ENCODE results near the gene TBCB.

GRCh38 chr19:36101550-36102327, 13.5 kb upstream of the TBCB start:
- TF ChIP-seq CTCF (IDR thresholded peaks at IDR 0.05) (no peak), EZH2phosphoT487 (IDR thresholded peaks at IDR 0.05; ENCODE audit: borderline replicate concordance, low read depth) (no peak), ELF1 (IDR thresholded peaks at IDR 0.05) (no peak), FOSL2 (IDR thresholded peaks at IDR 0.05; ENCODE audit: borderline replicate concordance, low read depth) (no peak)
